Activated CD4-positive, alpha-beta T cell treated with anti-CD3 and anti-CD28 coated beads for 36 hours (primary cell): ENCODE results near the gene PLA2G4B. TPM values are rescaled to one million over a fixed set of nuclear protein-coding genes. Genes with fewer than 3 reads are reported as not detected.

Experiments
- ATAC-seq: fragments of 200-7000 bp; cut with Tn5 transposase; one replicate; pipeline ENCODE4 v1.10.0; 2021; ENCODE audit warnings: mild to moderate bottlenecking, moderate library complexity
- CTCF ChIA-PET: fragments of 350-600 bp; sonication (Branson Sonifier 250); formaldehyde crosslinking; loops from one replicate; lab custom pipeline; 2021; ENCODE audit warnings: antibody characterized with exemption; lab: Charles Lee
- POLR2A ChIA-PET: fragments of 350-600 bp; sonication (Branson Sonifier 250); formaldehyde crosslinking; loops from one replicate; lab custom pipeline; 2021; ENCODE audit warnings: antibody characterized with exemption, inconsistent platforms; lab: Charles Lee
- DNase-seq: peaks from one replicate; pipeline ENCODE4 v3.0.0-alpha.2; 2020
- H3K27ac Mint-ChIP-seq: one replicate; pipeline ENCODE4 v1.8.0; 2021; ENCODE audit warnings: mixed read lengths
- H3K27me3 Mint-ChIP-seq: one replicate; pipeline ENCODE4 v1.8.0; 2021; ENCODE audit warnings: mixed read lengths
- H3K36me3 Mint-ChIP-seq: one replicate; pipeline ENCODE4 v1.8.0; 2021; ENCODE audit warnings: low read depth, mixed read lengths
- H3K4me1 Mint-ChIP-seq: one replicate; pipeline ENCODE4 v1.8.0; 2021; ENCODE audit warnings: mixed read lengths
- H3K4me3 Mint-ChIP-seq: one replicate; pipeline ENCODE4 v1.8.0; 2021; ENCODE audit warnings: mild to moderate bottlenecking, moderate library complexity, mixed read lengths
- H3K9me3 Mint-ChIP-seq: one replicate; pipeline ENCODE4 v1.8.0; 2021; ENCODE audit warnings: low read depth, mixed read lengths
- intact Hi-C, 2 experiments: fragments of 100-400 bp; cut with DNase I in 1 of 2; cut with micrococcal nuclease in 1 of 2; formaldehyde crosslinking; loops; one replicate each; pipeline versions ENCODE4 v1.14.2 to v1.15.1; 2022 to 2024; cut with DNase I, micrococcal nuclease
- total RNA-seq, 2 experiments: library from RNA; stranded (reverse); gene quantifications; one replicate each; pipeline ENCODE4 v1.2.3, GENCODE V29; 2021

The PLA2G4B gene
- total RNA-seq, 2 experiments from 2014 or later: 5.0 to 6.9 TPM

GRCh38 chr15:41891946-41892345 lies 53.3 kb downstream of the PLA2G4B start:
- peaks cover 2% of the 10 kb centered on the region for H3K36me3 Mint-ChIP-seq
- DNase-seq (no peak), ATAC-seq (no peak)
- ChIA-PET POLR2A (interaction anchor here (1.0 kb wide), 1 partner anchor 74 kb away, joined by 4 read pairs; no protein-coding TSS in a partner anchor), CTCF (interaction anchor here (0.7 to 1.4 kb wide), 2 partner anchors 13 to 345 kb away, joined by 3 to 4 read pairs; no protein-coding TSS in a partner anchor)
- H3K4me1 Mint-ChIP-seq: peaks cover 38% of the 10 kb centered on the region
- no peak overlapping the region for H3K27ac Mint-ChIP-seq
- intact Hi-C loops: no loop called here
- H3K4me3 Mint-ChIP-seq: no peak overlapping the region
- H3K9me3 Mint-ChIP-seq: no peaks in the 10 kb centered on the region
- H3K27me3 Mint-ChIP-seq: no peaks in the 10 kb centered on the region

GRCh38 chr15:41892621-41893421 lies 54.2 kb downstream of the PLA2G4B start:
- Mint-ChIP-seq H3K4me3 (no peak overlapping the region), H3K9me3 (no peaks in the 10 kb centered on the region), H3K36me3 (peaks cover 2% of the 10 kb centered on the region), H3K27me3 (no peaks in the 10 kb centered on the region), H3K4me1 (peaks cover 38% of the 10 kb centered on the region), H3K27ac (peak overlapping the region; percentile 74)
- ATAC-seq (peak; percentile 30), DNase-seq (peak; percentile 54)
- CTCF ChIA-PET: interaction anchor here (0.6 to 1.4 kb wide), 7 partner anchors 11 to 345 kb away, joined by 3 to 8 read pairs (median 3); partner anchors contain the start of gene MAPKBP1
- POLR2A ChIA-PET: interaction anchor here (1.0 kb wide), 1 partner anchor 75 kb away, joined by 4 read pairs; no protein-coding TSS in a partner anchor
- intact Hi-C loops: no loop called here

DNA sequence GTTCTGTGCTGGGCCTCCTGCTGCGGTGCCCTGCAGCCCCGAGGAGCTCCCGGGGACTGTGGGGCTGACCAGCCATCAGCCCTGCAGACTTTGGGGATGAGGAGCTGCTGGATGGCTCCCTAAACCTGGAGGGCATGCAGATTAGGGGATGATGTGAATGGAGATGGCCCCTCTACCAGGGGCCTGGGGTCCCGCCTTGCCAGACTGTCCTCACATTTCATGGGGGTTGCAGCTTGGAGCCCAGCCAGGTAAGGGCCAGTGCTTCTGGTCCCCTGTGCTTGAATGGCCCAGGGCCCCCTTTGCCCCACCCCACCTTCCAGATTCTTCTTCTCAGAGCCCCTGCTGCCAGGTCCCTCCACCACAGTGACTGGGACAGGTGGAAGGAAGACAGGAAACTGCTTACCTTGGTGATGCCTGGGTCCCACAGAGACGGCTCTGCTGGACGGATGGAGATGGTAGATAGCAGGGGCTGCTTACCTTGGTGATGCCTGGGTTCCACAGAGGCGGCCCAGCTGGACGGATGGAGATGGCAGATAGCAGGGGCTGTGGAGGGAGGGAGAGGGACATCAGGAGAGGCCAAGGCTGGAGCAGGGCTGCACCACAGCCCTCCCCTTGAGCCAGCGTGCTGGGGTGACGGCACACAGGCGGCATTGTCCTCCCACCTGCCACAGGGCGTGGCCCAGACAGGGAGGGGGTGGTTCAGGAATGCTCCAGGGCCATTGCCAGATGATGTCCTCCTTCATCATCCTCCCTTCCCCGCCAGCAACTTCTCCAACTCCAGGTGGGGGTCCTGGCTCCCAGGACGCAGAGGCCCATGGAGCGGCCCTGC lies 55.0 kb downstream of the PLA2G4B start, which contains the start of gene SPTBN5:
Gene SPTBN5 (minus strand): TSS at position 632 of the 829 bp plus-strand sequence. CDS start 556 bp downstream, at position 76.
- ATAC-seq: no peak
- Mint-ChIP-seq H3K36me3 (peaks cover 5% of the 10 kb centered on the region), H3K27me3 (no peaks in the 10 kb centered on the region), H3K4me3 (peak within 1 kb of the TSS; percentile 19), H3K9me3 (no peaks in the 10 kb centered on the region), H3K4me1 (peaks cover 34% of the 10 kb centered on the region), H3K27ac (peak within 1 kb of the TSS; percentile 74)
- CTCF ChIA-PET: interaction anchor here (0.6 to 1.4 kb wide), 4 partner anchors 11 to 375 kb away, joined by 3 to 8 read pairs (median 4); partner anchors contain the start of gene MAPKBP1
- intact Hi-C loops: loop anchor here in 1 of 2 experiments (2.0 kb wide), 2 partner anchors 43 to 65 kb away; partner anchors contain the start of gene JMJD7
- no peak for DNase-seq
- POLR2A ChIA-PET: no interaction called here

DNA sequence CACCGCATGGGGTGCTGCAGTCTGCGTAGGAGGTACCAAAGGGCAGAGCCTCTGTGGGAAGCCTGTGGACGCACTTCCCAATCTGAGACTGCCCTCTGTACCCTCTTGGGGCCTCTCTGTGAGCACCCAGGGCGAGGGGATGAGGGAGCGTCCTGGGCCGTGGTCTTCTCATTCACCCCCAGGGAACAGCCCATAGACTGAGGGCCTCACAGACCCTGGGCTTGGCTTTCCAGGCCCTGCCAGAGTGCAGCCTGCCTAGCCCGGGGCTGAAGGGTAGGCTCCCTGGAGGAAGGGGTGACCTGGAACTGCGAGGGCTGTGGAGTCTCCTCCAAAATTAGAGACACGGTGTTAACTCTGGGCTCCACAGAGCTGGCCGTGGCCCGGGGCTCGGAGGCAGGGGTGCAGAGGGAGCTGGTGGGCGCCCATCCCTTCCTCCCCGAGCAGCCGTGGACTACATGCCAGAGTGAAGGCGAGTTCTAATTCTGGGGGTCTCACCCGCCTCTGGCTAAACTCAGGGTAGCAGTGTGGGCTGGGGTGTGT lies 55.7 kb downstream of the PLA2G4B start:
- Mint-ChIP-seq H3K27ac (peak overlapping the region; percentile 51), H3K9me3 (no peaks in the 10 kb centered on the region), H3K4me1 (peaks cover 29% of the 10 kb centered on the region), H3K4me3 (no peak overlapping the region), H3K36me3 (peaks cover 8% of the 10 kb centered on the region), H3K27me3 (no peaks in the 10 kb centered on the region)
- ATAC-seq: no peak
- no peak for DNase-seq
- intact Hi-C loops: loop anchor here in 1 of 2 experiments (2.0 kb wide), 2 partner anchors 42 to 66 kb away; partner anchors contain the start of gene JMJD7
- POLR2A ChIA-PET: interaction anchor here (0.9 kb wide), 1 partner anchor 42 kb away, joined by 3 read pairs; no protein-coding TSS in a partner anchor
- CTCF ChIA-PET: interaction anchor here (0.8 to 1.5 kb wide), 4 partner anchors 10 to 558 kb away, joined by 3 to 7 read pairs (median 5); no protein-coding TSS in a partner anchor

DNA sequence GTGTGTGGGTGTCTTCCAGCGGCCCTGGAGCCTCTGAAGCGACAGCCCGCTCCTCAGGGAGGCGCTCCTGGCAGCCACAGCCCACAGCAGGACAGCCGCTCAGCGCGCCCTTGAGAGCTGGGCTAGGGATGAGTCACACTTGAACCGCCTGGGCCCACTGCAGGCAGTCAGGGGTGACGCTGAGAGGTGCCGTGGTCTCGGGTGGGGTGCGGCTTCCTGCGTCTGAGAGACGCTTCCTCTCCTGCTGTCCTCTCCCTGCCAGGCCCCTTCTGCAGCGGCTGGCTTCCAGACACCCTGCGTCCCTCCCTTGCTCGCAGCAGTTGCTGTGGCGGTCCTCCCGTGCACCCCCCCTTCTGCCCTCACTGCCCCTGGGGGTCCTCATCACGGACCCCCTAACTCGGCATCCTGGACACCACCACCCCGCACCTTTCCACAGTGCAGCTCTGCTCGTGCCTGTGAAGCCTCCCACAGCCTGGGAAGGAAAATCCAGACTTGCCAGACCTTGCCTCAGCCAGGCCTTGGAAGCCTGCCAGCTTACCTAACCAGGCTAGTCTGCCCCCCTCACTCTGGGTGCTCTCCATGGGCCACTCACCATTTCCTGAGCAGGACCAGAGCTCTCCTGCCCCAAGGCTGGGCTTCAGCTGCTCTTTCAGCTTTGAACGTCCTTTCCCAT lies 56.3 kb downstream of the PLA2G4B start:
- no peaks in the 10 kb centered on the region for H3K27me3 Mint-ChIP-seq
- no peaks in the 10 kb centered on the region for H3K9me3 Mint-ChIP-seq
- H3K4me1 Mint-ChIP-seq: peaks cover 29% of the 10 kb centered on the region
- peak overlapping the region; percentile 74 for H3K27ac Mint-ChIP-seq
- DNase-seq: peak; percentile 85
- intact Hi-C loops: loop anchor here in 1 of 2 experiments (2.0 kb wide), 2 partner anchors 42 to 66 kb away; partner anchors contain the start of gene JMJD7
- peak overlapping the region; percentile 19 for H3K4me3 Mint-ChIP-seq
- peaks cover 8% of the 10 kb centered on the region for H3K36me3 Mint-ChIP-seq
- ATAC-seq: peak; percentile 96
- CTCF ChIA-PET: interaction anchor here (0.5 to 1.5 kb wide), 5 partner anchors 10 to 1129 kb away, joined by 3 to 7 read pairs (median 4); no protein-coding TSS in a partner anchor
- POLR2A ChIA-PET: interaction anchor here (0.9 kb wide), 1 partner anchor 43 kb away, joined by 3 read pairs; no protein-coding TSS in a partner anchor

DNA sequence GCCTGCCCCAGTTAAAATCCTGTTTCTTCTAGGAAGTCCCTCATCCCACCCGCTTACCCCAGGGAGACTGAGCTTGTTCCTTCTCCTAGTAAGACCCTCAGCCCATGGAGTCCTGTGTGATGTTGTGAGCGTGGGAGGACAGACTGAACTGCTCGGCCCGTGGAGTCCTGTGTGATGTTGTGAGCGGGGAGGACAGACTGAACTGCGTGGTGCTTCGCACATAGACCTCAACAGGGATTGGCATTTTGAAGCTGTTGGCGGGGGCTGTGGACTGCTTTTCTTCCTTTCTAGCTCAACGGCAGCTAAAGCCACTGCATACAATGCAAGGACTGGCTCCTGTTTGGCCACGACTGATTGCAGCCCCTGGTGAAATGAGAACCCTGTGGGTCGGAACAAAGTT lies 56.8 kb downstream of the PLA2G4B start:
- Mint-ChIP-seq H3K27ac (peak overlapping the region; percentile 74), H3K36me3 (peaks cover 8% of the 10 kb centered on the region), H3K27me3 (no peaks in the 10 kb centered on the region), H3K4me3 (peak overlapping the region; percentile 19), H3K9me3 (no peaks in the 10 kb centered on the region), H3K4me1 (peaks cover 29% of the 10 kb centered on the region)
- DNase-seq: no peak
- ChIA-PET CTCF (interaction anchor here (1.1 to 1.5 kb wide), 2 partner anchors 9 to 200 kb away, joined by 6 to 7 read pairs; no protein-coding TSS in a partner anchor), POLR2A (no interaction called here)
- ATAC-seq: no peak
- intact Hi-C loops: loop anchor here in 1 of 2 experiments (2.0 kb wide), 2 partner anchors 41 to 67 kb away; partner anchors contain the start of gene JMJD7

DNA sequence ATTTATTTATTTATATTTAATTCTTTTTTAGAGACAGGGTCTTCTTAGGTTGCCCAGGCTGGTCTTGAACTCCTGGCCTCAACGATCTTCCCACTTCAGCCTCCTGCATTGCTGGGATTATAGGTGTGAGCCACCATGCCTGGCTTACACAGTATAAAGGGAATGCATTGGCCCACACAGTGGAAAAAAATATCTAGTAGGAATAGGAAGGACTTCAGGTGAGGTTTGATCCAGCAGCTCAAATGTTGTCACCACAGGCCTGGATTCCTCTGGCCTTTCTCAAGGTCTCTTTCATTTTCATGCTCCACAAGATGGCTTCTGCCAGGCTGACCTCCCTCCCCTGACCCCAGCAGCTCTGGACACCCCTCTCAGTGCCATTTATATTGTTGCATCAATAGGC lies 57.3 kb downstream of the PLA2G4B start:
- Mint-ChIP-seq H3K4me1 (peaks cover 29% of the 10 kb centered on the region), H3K4me3 (no peak overlapping the region), H3K27ac (no peak overlapping the region), H3K9me3 (no peaks in the 10 kb centered on the region), H3K27me3 (no peaks in the 10 kb centered on the region), H3K36me3 (peaks cover 8% of the 10 kb centered on the region)
- DNase-seq (no peak), ATAC-seq (no peak)
- CTCF ChIA-PET: interaction anchor here (1.5 kb wide), 1 partner anchor 9 kb away, joined by 7 read pairs; no protein-coding TSS in a partner anchor
- intact Hi-C loops: loop anchor here in 1 of 2 experiments (2.0 kb wide), 2 partner anchors 41 to 67 kb away; partner anchors contain the start of gene JMJD7
- POLR2A ChIA-PET: no interaction called here

GRCh38 chr15:41896566-41896965 lies 57.9 kb downstream of the PLA2G4B start:
- ATAC-seq: no peak
- H3K9me3 Mint-ChIP-seq: no peaks in the 10 kb centered on the region
- CTCF ChIA-PET: interaction anchor here (1.3 kb wide), 1 partner anchor 17 kb away, joined by 3 read pairs; no protein-coding TSS in a partner anchor
- H3K4me3 Mint-ChIP-seq: no peak overlapping the region
- DNase-seq: no peak
- peaks cover 11% of the 10 kb centered on the region for H3K36me3 Mint-ChIP-seq
- POLR2A ChIA-PET: no interaction called here
- intact Hi-C loops: no loop called here
- H3K27me3 Mint-ChIP-seq: no peaks in the 10 kb centered on the region
- H3K4me1 Mint-ChIP-seq: peaks cover 29% of the 10 kb centered on the region
- no peak overlapping the region for H3K27ac Mint-ChIP-seq

GRCh38 chr15:41897363-41897799 lies 58.7 kb downstream of the PLA2G4B start:
- CTCF ChIA-PET: interaction anchor here (1.3 kb wide), 1 partner anchor 17 kb away, joined by 3 read pairs; no protein-coding TSS in a partner anchor
- Mint-ChIP-seq H3K27ac (no peak overlapping the region), H3K27me3 (no peaks in the 10 kb centered on the region), H3K4me1 (peaks cover 28% of the 10 kb centered on the region), H3K9me3 (no peaks in the 10 kb centered on the region), H3K36me3 (peaks cover 11% of the 10 kb centered on the region), H3K4me3 (no peak overlapping the region)
- intact Hi-C loops: no loop called here
- ATAC-seq (no peak), DNase-seq (no peak)
- POLR2A ChIA-PET: no interaction called here
